GM19324 (cell line): ENCODE data around the gene PRM3.

ENCODE experiments used
- ATAC-seq: cut with Tn5 transposase; IDR thresholded peaks from one replicate; pipeline ENCODE4 v1.9.1; 2021; ENCODE audit warnings: mild to moderate bottlenecking, moderate library complexity; ENCODE audit not compliant: unreplicated experiment, low FRiP score

PRM3 gene

GRCh38 chr16:11232302-11232851, 41.1 kb downstream of the PRM3 start:
- ATAC-seq, result no peak

GRCh38 chr16:11231367-11231970, 42.0 kb downstream of the PRM3 start:
- no peak for ATAC-seq

GRCh38 chr16:11229906-11230305, 43.5 kb downstream of the PRM3 start:
- ATAC-seq, result no peak

- ATAC-seq, result no peak
Observed at GRCh38 chr16:11229432-11229831, 44.0 kb downstream of the PRM3 start.

- ATAC-seq, result no peak
Observed at GRCh38 chr16:11225677-11226549, 47.5 kb downstream of the PRM3 start.

- ATAC-seq, result peak; percentile 67
Observed at GRCh38 chr16:11224894-11225676, 48.3 kb downstream of the PRM3 start.

- ATAC-seq, result no peak
Observed at GRCh38 chr16:11224096-11224893, 49.1 kb downstream of the PRM3 start.
